Measurements from ENCODE around the gene LASP1. TPM values are rescaled to one million over a fixed set of nuclear protein-coding genes. Genes with fewer than 3 reads are reported as not detected.

The LASP1 gene
- total RNA-seq, 2 donors from 2014 or later = 87.2 to 219 TPM

DNA sequence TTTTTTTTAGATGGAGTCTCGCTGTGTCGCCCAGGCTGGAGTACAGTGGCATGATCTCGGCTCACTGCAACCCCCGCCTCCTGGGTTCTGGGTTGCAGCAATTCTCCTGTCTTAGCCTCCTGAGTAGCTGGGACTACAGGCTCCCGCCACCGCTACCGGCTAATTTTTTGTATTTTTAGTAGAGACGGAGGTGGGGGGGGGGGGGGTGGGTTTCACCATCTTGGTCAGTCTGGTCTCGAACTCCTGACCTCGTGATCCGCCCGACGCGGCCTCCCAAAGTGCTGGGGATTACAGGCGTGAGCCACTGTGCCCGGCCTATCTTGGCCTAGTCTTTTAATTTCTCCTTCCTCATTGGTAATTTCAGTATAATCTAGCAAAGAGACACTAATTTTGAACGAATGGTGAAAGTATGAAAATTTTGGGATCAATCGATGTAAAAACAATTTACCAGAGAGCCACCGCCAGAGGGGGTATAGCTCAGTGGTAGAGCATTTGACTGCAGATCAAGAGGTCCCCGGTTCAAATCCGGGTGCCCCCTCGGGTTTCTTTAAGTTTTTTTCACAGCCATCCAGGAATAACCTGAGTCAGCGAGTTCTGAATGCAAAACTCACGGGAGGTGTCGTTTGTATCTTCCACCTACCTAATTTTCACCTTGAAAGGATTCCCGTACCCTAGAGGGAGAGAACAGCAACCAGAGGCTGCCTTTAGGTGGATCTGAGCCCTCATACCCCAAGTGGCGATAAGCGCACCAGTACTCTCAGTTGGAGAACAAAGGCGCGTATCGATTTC lies 2.5 kb upstream of the LASP1 start:
- peak overlapping the region; percentile 100 for H3K4me3 ChIP-seq
- H3K27ac ChIP-seq = peak overlapping the region; percentile 92 to 98
- H3K27me3 ChIP-seq (replicated peaks; ENCODE audit: insufficient read depth) = no peaks in the 10 kb centered on the region
- H3K9me3 ChIP-seq = no peaks in the 10 kb centered on the region
- no peak for DNase-seq (ENCODE audit: low spot score)
- H3K36me3 ChIP-seq = no peaks in the 10 kb centered on the region
- TF ChIP-seq, protein P1, sequence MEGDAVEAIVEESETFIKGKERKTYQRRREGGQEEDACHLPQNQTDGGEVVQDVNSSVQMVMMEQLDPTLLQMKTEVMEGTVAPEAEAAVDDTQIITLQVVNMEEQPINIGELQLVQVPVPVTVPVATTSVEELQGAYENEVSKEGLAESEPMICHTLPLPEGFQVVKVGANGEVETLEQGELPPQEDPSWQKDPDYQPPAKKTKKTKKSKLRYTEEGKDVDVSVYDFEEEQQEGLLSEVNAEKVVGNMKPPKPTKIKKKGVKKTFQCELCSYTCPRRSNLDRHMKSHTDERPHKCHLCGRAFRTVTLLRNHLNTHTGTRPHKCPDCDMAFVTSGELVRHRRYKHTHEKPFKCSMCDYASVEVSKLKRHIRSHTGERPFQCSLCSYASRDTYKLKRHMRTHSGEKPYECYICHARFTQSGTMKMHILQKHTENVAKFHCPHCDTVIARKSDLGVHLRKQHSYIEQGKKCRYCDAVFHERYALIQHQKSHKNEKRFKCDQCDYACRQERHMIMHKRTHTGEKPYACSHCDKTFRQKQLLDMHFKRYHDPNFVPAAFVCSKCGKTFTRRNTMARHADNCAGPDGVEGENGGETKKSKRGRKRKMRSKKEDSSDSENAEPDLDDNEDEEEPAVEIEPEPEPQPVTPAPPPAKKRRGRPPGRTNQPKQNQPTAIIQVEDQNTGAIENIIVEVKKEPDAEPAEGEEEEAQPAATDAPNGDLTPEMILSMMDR (IDR thresholded peaks at IDR 0.05) = peak; percentile 39
- no peak for ATAC-seq (ENCODE audit: insufficient number of reproducible peaks, low FRiP score, low read depth)
- peaks cover 12 to 19% of the 10 kb centered on the region in 2 donors for H3K4me1 ChIP-seq (ENCODE audit: control insufficient read depth in 1 of 2, low read depth in 2 of 2)

DNA sequence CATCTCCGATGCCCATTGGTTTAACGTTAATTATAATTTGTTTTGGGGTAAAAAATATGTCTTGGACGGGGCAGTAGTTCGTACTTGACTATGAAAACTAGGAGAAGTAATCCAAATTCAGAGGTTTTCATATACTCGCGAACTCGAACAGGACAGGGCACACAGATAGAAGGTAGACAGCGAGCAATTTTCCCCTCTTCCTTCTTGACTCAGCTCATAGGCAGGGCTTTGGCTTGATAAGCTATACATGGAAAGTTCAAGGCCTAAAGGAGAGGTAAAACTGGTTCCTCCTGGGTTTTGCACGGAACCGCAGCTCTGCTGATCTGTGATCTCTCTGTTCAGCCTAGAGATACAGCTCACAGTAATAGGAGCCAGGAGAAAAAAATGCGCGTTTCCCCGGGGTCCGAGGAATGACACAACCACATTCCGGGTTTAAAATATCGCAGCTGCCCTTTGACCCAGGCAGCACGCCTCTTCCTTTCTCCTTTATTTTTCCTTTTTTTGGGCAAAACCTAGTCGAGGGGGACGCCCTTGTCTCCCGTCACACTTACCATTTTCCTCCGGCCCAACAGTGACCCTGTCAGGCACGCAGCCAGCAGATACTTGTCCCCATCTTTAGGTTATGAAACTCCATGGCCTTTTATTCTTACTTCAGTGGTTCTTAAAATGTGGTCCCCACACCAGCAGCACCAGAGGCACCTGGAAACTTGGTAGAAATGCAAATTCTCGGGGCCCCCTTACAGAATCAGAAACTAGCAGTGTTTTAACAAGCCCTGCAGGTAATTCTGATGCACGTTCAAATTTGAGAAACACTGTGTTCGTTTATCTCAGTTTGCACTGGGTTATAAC lies 1.7 kb upstream of the LASP1 start:
- no peak for DNase-seq (ENCODE audit: low spot score)
- Histone ChIP-seq H3K27me3 (replicated peaks; ENCODE audit: insufficient read depth) (no peaks in the 10 kb centered on the region), H3K4me3 (peak overlapping the region; percentile 100), H3K27ac (peak overlapping the region; percentile 92 to 98), H3K36me3 (no peaks in the 10 kb centered on the region), H3K9me3 (no peaks in the 10 kb centered on the region), H3K4me1 (ENCODE audit: control insufficient read depth in 1 of 2, low read depth in 2 of 2) (peaks cover 20 to 28% of the 10 kb centered on the region in 2 donors)
- ATAC-seq (ENCODE audit: insufficient number of reproducible peaks, low FRiP score, low read depth) = no peak
- TF ChIP-seq, protein P1 (IDR thresholded peaks at IDR 0.05) = no peak

DNA sequence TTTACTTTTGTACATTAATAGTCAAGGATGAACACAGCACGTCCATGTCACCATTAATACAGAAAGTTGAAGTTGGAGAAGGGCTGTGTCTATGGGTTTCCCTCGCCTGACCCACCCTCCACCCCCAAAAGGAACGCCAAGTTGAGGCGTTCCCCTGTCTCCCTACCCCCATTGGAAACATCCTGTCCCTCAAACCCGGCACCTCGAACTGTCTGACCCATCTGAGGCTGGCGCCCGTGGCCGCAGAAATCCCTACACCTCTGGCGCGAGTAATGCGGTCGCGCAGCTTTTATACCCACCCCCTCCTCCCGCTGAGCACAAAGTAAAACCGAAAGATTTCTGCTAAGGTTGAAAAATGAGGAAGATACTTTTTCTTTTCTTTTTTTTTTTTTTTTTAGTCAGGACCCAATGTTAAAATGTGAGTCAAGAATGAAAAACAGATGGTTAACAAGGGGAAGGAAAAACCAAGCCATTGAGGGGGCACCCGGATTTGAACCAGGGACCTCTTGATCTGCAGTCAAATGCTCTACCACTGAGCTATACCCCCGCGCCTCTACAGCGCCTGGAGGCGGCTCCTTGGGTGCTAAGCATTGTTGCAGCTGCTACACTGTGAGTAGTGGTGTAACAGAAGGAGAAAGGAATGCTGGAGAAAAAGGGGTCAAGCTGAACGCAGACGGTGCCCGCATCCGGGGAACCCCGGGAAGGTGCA lies 887 bp upstream of the LASP1 start:
- TF ChIP-seq, protein P1 (IDR thresholded peaks at IDR 0.05) = no peak
- Histone ChIP-seq H3K4me1 (ENCODE audit: control insufficient read depth in 1 of 2, low read depth in 2 of 2) (peaks cover 28 to 35% of the 10 kb centered on the region in 2 donors), H3K27me3 (replicated peaks; ENCODE audit: insufficient read depth) (no peaks in the 10 kb centered on the region), H3K9me3 (no peaks in the 10 kb centered on the region), H3K36me3 (no peaks in the 10 kb centered on the region), H3K27ac (peak overlapping the region; percentile 92 to 98), H3K4me3 (peak overlapping the region; percentile 100)
- peak; percentile 63 for DNase-seq (ENCODE audit: low spot score)
- peak; percentile 61 for ATAC-seq (ENCODE audit: insufficient number of reproducible peaks, low FRiP score, low read depth)

DNA sequence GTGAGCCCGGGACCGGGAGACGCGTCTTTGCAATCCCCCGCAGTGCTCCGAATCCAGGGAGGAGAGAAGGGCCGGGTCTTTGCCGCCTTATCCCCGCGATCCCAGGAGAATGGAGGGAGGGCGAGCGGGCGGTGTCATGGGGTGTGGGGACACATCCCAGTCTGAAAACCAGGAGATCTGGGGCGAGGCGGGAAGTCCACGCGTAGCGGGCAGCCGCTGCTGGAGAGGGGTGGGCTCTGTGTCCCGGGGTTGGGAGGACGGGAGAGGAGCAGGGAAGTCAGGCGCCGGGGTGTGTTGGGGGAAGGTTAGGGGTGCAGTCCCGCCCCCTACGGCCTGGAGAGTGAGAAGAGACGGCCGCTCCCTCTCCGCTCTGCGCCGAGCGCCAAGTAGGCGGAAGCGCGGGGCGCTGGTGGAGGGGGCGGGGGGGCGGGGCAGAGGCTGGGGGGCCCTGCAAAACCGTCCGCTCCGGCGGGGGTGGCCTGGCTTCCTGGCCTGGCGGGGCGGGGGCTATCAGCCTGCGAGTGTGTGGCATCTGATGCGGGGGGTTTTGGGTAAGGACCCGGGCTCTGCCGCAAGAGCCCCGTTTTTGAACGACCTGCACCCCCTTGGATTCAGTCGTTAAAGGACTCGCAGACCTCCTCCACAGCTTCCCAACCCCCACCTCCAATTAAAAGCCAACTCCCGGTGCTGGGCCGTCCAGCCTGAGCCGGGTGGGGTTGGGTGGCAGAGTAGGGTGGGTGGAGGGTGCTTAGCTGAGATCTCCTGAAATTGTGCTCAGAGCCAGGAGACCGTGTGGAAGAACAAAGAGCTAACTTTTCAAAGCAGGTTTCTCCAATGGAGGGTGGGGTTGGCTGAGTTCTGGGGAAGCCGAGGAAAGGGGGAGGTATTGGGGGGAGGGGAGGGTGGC lies 654 bp downstream of the LASP1 start:
- Histone ChIP-seq H3K4me1 (ENCODE audit: control insufficient read depth in 1 of 2, low read depth in 2 of 2) (peaks cover 42 to 51% of the 10 kb centered on the region in 2 donors), H3K27me3 (replicated peaks; ENCODE audit: insufficient read depth) (no peaks in the 10 kb centered on the region), H3K36me3 (no peaks in the 10 kb centered on the region), H3K27ac (peak overlapping the region; percentile 92 to 98), H3K9me3 (no peaks in the 10 kb centered on the region), H3K4me3 (peak overlapping the region; percentile 100)
- peak; percentile 31 for DNase-seq (ENCODE audit: low spot score)
- no peak for ATAC-seq (ENCODE audit: insufficient number of reproducible peaks, low FRiP score, low read depth)
- TF ChIP-seq, protein P1 (IDR thresholded peaks at IDR 0.05) = no peak
